GM18502 (cell line): ENCODE data around the gene HOXA1.

Experiments
- ATAC-seq: cut with Tn5 transposase; IDR thresholded peaks from one replicate; pipeline ENCODE4 v1.9.1; 2021; ENCODE audit warnings: mild to moderate bottlenecking; ENCODE audit not compliant: unreplicated experiment, poor library complexity

The HOXA1 gene

GRCh38 chr7:27117887-27118491 lies 22.2 kb upstream of the HOXA1 start:
- no peak for ATAC-seq

DNA sequence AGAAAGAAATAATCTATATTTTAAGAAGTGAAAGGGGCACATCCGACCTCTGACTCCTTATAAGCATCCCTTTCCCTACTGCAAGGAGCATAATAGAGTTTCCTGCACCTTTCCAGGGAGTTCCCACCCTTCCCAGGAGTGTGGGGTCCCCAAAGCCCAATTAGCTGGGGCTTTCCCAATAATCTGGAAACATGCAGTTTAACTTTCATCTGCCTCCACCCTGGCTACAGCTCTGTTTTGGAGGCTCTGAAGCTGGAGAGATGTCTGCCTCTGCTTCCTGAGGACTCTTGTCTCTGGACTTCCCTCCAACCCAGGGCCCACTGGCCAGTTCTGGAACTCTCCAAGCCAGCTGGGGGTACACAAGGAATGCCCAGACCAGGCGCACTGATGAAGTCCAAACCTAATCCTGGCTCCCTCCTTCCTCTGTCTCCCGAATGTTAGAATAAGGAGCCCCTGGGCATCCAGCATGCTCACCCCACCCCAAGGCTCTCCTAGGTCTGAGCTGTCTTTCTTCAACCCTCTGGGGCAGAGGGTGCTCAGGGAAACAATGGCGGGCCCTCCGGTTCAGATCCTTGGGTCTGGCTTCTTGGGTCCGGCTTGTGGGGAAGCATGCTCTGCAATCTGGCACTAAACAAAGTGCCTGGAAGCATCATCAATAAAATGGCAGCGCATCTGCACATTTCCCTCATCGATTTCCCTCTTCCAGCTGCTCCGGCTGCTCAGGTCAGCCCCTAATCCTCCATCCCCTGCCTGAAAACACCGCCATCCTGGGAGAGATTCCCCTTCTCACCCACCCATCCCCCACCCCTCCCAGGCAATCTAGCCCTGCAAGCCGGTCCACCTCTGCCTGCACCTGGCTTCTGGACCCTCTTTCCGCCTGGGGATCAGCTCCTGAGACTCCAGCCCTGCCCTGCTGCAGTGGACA lies 21.4 kb upstream of the HOXA1 start:
- ATAC-seq, result no peak

DNA sequence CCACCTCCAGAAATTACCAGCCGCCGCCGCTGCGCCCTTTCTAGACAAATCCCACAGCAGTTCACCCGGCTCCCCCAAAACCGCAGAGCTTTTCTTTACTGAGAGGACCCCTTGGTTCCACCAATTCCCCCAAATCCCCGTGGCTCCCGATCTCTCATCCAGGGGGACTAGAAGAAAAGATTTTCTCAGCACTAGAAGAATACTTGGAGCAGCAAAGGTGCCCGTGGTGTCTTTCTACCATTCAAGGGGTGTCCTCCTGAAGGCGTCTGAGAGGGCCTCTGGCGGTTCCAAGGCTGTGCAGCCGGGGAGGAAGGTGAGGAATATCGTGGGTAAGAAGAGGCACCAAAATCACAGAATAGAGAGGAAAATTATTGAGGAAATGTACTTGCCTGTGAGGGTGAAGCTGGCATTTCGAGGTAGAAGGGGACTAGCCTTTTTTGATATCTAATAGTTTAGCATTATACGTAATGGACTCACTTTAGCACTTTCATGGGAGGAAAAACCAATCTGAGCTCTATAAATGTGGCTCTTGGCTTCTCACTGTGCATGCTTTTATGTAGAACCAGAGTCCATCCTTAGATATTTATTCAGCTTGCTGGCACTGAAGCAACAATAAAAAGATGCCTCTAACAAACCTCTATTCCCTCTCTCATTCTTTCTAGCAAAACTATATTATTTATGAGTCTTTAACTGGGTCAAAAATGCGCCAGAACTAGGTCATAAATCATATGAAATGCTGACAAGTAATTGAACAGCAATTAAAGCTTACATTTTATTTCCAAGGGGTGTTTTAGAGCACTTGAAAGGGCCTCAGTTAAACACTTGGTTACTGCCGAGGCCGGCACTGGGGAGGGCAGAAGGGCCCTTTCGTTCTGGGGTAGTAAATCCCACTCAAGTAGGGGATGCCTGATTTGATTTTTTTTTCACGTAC lies 20.5 kb upstream of the HOXA1 start:
- no peak for ATAC-seq

DNA sequence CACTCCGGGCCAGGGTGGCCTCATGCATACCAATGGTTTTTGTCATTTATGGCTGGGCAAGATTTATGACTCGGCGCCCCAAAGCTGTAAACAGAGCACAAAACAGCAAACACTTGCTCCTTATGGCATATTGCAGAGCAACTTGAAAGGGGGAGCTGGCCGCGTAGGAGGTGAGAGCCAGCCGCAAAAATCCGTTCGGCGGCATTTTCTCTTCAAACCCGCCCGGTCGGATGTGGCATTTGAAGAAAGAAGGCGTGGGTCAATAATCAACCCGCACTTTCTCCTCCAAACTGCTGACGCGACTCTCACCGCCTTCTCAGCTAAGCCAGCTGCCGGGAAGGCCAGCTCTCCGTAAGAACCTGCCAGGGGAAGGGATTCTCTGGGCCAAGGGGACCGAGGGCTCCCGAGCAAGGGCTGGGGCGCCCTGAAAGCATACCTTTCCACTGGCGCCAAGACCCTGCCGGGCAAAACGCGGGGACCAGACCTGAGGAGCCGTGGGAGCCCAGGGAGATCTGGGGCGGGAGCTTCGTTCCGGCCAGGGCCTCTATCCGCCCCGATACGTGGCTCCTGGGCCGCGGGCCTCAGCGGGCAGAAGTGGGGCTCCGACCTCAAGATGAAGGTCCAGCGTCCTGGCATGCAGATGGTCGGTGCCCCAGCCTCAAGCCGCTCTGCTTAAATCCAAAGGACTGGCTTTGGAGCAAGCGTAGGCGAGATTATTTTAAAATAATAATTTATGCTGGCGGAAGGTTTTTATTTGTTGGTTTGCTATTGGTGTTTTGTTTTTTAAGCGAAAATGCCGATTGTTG lies 19.6 kb upstream of the HOXA1 start:
- ATAC-seq, result no peak

DNA sequence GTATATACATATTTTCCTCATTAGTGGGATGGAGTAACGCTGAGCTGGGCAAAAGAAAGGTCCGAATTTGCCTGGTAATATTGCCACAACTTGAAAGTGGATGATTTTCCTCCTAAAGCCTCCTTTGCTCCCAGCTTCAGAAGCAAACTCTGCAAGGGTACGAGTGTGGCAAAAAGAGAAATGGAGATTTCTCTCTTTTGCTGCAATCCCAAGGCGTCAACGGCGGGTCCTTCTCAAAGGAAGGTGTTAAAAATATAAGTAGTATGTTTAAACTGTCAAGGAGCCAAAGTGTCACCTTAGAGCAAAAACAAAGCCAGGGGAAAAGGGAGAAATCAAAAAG lies 19.1 kb upstream of the HOXA1 start:
- ATAC-seq, result no peak

GRCh38 chr7:27113991-27114769 lies 18.4 kb upstream of the HOXA1 start:
- no peak for ATAC-seq

GRCh38 chr7:27112955-27113949 lies 17.5 kb upstream of the HOXA1 start:
- ATAC-seq, result no peak

DNA sequence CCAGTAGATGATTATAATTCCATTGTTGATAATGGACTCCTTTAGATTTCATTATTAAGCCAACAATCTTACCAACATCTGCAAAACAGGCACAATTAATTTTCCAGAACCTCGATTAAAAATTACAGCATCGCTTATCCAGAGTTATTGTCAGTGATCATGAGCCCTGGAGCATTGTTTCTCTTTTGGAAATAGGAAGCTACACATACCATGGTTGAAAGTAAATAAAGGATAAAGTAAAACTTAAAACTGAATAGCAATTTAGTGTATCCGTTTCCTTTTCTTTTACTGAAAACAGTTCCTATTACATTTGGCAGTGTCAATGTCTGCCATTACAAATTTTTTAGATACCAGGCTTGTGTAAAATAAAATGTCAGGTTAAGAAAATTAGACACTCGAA lies 16.6 kb upstream of the HOXA1 start:
- ATAC-seq, result no peak

DNA sequence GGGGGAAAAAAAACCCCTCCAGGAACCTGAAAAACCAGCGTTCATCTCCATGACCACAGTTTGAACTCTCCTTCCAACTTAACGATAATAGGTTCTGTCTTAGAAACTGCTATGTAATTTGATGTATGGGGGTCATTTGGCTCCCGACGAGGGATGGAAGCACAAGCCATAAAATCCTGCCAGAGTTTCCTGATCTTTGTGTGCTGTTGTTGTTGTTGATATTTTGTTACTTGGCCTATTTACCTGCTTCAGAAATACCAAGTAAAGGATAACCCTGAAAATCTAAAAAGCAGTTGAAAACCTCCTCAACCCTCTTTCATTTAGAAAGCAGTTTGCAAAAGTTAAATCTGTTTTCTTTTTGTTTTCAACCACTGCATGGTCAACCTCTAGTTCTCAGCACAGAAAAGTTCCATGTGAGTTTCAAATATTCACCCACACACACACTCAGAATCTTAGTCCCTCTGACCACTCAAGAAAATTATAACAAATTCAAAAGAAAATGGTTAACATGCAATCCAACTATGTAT lies 16.0 kb upstream of the HOXA1 start:
- ATAC-seq, result no peak

- no peak for ATAC-seq
These were observed 15.4 kb upstream of the HOXA1 start for GRCh38 chr7:27111042-27111750.

- ATAC-seq, result no peak
These were observed 14.6 kb upstream of the HOXA1 start for GRCh38 chr7:27110186-27111031.

- ATAC-seq, result no peak
These were observed 13.8 kb upstream of the HOXA1 start for GRCh38 chr7:27109466-27110185.

- ATAC-seq, result no peak
These were observed 12.8 kb upstream of the HOXA1 start for GRCh38 chr7:27108390-27109127.

GRCh38 chr7:27107391-27108381 lies 11.9 kb upstream of the HOXA1 start:
- no peak for ATAC-seq
